RWPE2 (cell line): Measurements from ENCODE around the gene BORCS6.

Source experiments
- ATAC-seq: fragments of 200-7000 bp; cut with Tn5 transposase; 3 replicates; pipeline ENCODE4 v1.9.1; 2021; ENCODE audit warnings: low read depth
- DNase-seq: peaks from one replicate; pipeline ENCODE4 v3.0.0-alpha.2; 2020; ENCODE audit warnings: low spot score
- H3K27ac ChIP-seq: fragments of 450-650 bp; 2 replicates; pipeline ENCODE4 v1.5.1; 2017; ENCODE audit warnings: mild to moderate bottlenecking; ENCODE audit not compliant: poor library complexity, severe bottlenecking
- H3K27me3 ChIP-seq: fragments of 250-450 bp; sonication (Bioruptor Pico); 2 replicates; pipeline ENCODE4 v1.5.1; 2021; ENCODE audit warnings: mild to moderate bottlenecking, moderate library complexity; ENCODE audit not compliant: insufficient read depth, poor library complexity, severe bottlenecking
- H3K36me3 ChIP-seq: fragments of 250-450 bp; sonication (Bioruptor Pico); 2 replicates; pipeline ENCODE4 v1.5.1; 2020; ENCODE audit warnings: low read depth, mild to moderate bottlenecking, moderate library complexity
- H3K4me1 ChIP-seq: fragments of 250-450 bp; sonication (Bioruptor Pico); 2 replicates; pipeline ENCODE4 v1.5.1; 2021; ENCODE audit warnings: mild to moderate bottlenecking, moderate library complexity; ENCODE audit not compliant: insufficient read depth, poor library complexity, severe bottlenecking
- H3K4me3 ChIP-seq: fragments of 250-450 bp; sonication (Bioruptor Pico); 2 replicates; pipeline ENCODE4 v1.5.1; 2021; ENCODE audit warnings: mild to moderate bottlenecking, moderate library complexity; ENCODE audit not compliant: severe bottlenecking
- H3K9me3 ChIP-seq: fragments of 250-450 bp; sonication (Bioruptor Pico); 2 replicates; pipeline ENCODE4 v1.5.1; 2021; ENCODE audit warnings: mild to moderate bottlenecking, moderate library complexity; ENCODE audit not compliant: severe bottlenecking
- CTCF ChIP-seq: fragments of 450-650 bp; IDR thresholded peaks from one replicate; pipeline ENCODE4 v1.5.1; 2017; ENCODE audit warnings: mild to moderate bottlenecking, moderate library complexity; ENCODE audit not compliant: poor library complexity, severe bottlenecking

Gene BORCS6

GRCh38 chr17:8187517-8188262 lies 2.3 kb downstream of the BORCS6 start:
- Histone ChIP-seq H3K27me3 (no peaks in the 10 kb centered on the region), H3K4me1 (peaks cover 7% of the 10 kb centered on the region), H3K9me3 (no peaks in the 10 kb centered on the region), H3K36me3 (no peaks in the 10 kb centered on the region), H3K4me3 (peak overlapping the region; percentile 92), H3K27ac (peak overlapping the region; percentile 69)
- DNase-seq (peak; percentile 84), ATAC-seq (peak; percentile 47)
- TF ChIP-seq CTCF = no peak

GRCh38 chr17:8186787-8187516 lies 3.0 kb downstream of the BORCS6 start:
- DNase-seq (peak; percentile 90), ATAC-seq (peak; percentile 26)
- Histone ChIP-seq H3K4me3 (peak overlapping the region; percentile 92), H3K4me1 (peaks cover 5% of the 10 kb centered on the region), H3K36me3 (no peaks in the 10 kb centered on the region), H3K27ac (peak overlapping the region; percentile 69), H3K9me3 (no peaks in the 10 kb centered on the region), H3K27me3 (no peaks in the 10 kb centered on the region)
- TF ChIP-seq CTCF = peak; percentile 19

GRCh38 chr17:8186446-8186786 lies 3.6 kb downstream of the BORCS6 start:
- Histone ChIP-seq H3K9me3 (no peaks in the 10 kb centered on the region), H3K4me3 (peak overlapping the region; percentile 92), H3K27me3 (no peaks in the 10 kb centered on the region), H3K4me1 (peaks cover 3% of the 10 kb centered on the region), H3K36me3 (no peaks in the 10 kb centered on the region), H3K27ac (peak overlapping the region; percentile 69)
- no peak for TF ChIP-seq CTCF
- no peak for ATAC-seq
- no peak for DNase-seq

GRCh38 chr17:8185582-8186445 lies 4.2 kb downstream of the BORCS6 start:
- Histone ChIP-seq H3K27ac (peak overlapping the region; percentile 69), H3K4me1 (peaks cover 3% of the 10 kb centered on the region), H3K9me3 (no peaks in the 10 kb centered on the region), H3K36me3 (no peaks in the 10 kb centered on the region), H3K27me3 (no peaks in the 10 kb centered on the region), H3K4me3 (peak overlapping the region; percentile 92)
- 0 out of 3 replicates have a peak, but pooled peaks have one; percentile 1 for ATAC-seq
- no peak for DNase-seq
- TF ChIP-seq CTCF = no peak
